ENCODE measurements around the gene IPMK. TPM values are rescaled to one million over a fixed set of nuclear protein-coding genes. Genes with fewer than 3 reads are reported as not detected.

IPMK gene
- total and polyA plus RNA-seq, 9 of the 15 experiments (the other 6 are each of a cell fraction or from before 2014, with no cell fraction given) = 0.98 to 4.4 (median 2.7) TPM

DNA sequence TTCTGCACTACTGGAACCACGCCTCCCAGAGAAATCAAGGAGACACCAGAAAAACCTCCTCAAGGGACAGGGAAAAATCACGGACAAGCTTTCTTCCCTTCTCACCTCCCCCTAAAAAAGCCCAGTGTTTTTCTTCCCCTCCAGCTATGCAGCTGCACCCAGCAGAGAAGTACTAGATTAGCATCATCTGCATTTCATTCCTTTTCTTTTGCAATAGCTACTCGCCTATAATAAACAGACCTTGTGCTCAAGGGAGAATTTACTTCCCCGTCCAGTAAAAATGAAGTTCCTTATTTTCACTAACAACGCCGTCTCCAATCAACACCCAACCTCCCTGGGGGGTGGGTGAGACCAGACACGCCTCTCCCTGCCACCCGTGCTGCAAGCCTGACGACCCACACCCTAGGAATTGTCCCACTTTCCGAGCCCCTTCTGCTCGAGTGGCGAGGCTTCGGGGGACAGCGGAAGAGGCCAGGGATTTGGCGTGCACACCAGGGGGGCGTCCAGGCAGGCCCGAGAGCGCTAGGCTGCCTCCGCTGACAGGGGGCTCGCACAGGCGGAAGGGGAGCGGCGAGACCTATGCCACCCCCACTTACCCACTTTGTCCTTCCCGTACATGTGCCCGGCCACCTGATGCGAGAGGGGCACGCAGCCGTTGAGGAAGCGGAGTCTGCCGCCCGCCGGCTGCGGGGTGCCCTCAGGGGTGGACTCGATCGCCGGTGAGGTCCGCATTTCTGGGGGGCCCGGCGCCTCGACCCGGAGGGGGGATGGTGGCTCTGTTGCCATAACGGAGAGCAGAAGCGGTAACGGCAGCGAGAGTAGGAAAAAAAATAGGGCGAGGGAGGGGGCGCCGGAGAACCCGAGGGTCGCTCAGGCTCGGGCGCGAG is 625 bp downstream of the IPMK start (continued):
- peak; percentile 78 for TF ChIP-seq MAX (CRISPR knock-in tag; IDR thresholded peaks at IDR 0.05)
- peak; percentile 85; the same call in 1 of the 2 replicates for TF ChIP-seq HNRNPL (IDR thresholded peaks at IDR 0.05; ENCODE audit: low read depth, low read length)
- no peak for TF ChIP-seq ZNF695 (CRISPR knock-in tag; IDR thresholded peaks at IDR 0.05)
- TF ChIP-seq LEF1 (IDR thresholded peaks at IDR 0.05) = no peak
- TF ChIP-seq CHD1 (IDR thresholded peaks at IDR 0.05; ENCODE audit: low read length) = peak; percentile 61
- peak; percentile 97 for TF ChIP-seq PHF21A (IDR thresholded peaks at IDR 0.05; ENCODE audit: borderline replicate concordance, low read depth)
- no peak for TF ChIP-seq PTTG1 (tag; IDR thresholded peaks at IDR 0.05; ENCODE audit: low read depth)
- no peak for TF ChIP-seq ZNF347 (CRISPR knock-in tag; IDR thresholded peaks at IDR 0.05; ENCODE audit: low read depth)
- TF ChIP-seq DIDO1 (tag; IDR thresholded peaks at IDR 0.05; ENCODE audit: low read depth) = no peak
- TF ChIP-seq TCFL5 (CRISPR knock-in tag; conservative IDR thresholded peaks at IDR 0.05) = no peak
- TF ChIP-seq ZNF263 (CRISPR knock-in tag; IDR thresholded peaks at IDR 0.05; ENCODE audit: borderline replicate concordance) = peak; percentile 52; the same call in 1 of the 2 replicates
- no peak for TF ChIP-seq YY1 (IDR thresholded peaks at IDR 0.05; ENCODE audit: borderline replicate concordance in 1 of 3, control insufficient read depth in 1 of 3, extremely low read depth in 1 of 3, insufficient read depth in 3 of 3, insufficient read length in 1 of 3, insufficient replicate concordance in 2 of 3, low read depth in 1 of 3, low read length in 2 of 3)
- no peak for TF ChIP-seq ZFP36 (IDR thresholded peaks at IDR 0.05; ENCODE audit: low read depth, low read length, partially characterized antibody)
- no peak for TF ChIP-seq CBFB (CRISPR knock-in tag; IDR thresholded peaks at IDR 0.05)
- TF ChIP-seq ATF4 (CRISPR knock-in tag; IDR thresholded peaks at IDR 0.05) = no peak
- TF ChIP-seq NFE2L1 (tag; IDR thresholded peaks at IDR 0.05; ENCODE audit: borderline replicate concordance, low read depth) = no peak
- TF ChIP-seq ZKSCAN1 (IDR thresholded peaks at IDR 0.05; ENCODE audit: low read depth, low read length) = no peak
- no peak for TF ChIP-seq HNRNPK (IDR thresholded peaks at IDR 0.05; ENCODE audit: low read depth, low read length, poor library complexity, severe bottlenecking)
- TF ChIP-seq ETS1 (conservative IDR thresholded peaks at IDR 0.05; ENCODE audit: control insufficient read depth, low read depth, low read length) = no peak
- TF ChIP-seq ERF (CRISPR knock-in tag; IDR thresholded peaks at IDR 0.05) = no peak; the same call in 1 of the 2 replicates
- no peak for TF ChIP-seq ZNF644 (tag; IDR thresholded peaks at IDR 0.05; ENCODE audit: low read depth)
- TF ChIP-seq LCOR (CRISPR knock-in tag; IDR thresholded peaks at IDR 0.05) = no peak
- TF ChIP-seq HDAC2 (IDR thresholded peaks at IDR 0.05) = peak; percentile 78
- peak; percentile 52; the same call in 1 of the 2 replicates for TF ChIP-seq PHF8 (IDR thresholded peaks at IDR 0.05; ENCODE audit: borderline replicate concordance, low read length)
